GM18511 (cell line): ENCODE results near the gene ATP4B.

Source experiments
- ATAC-seq: cut with Tn5 transposase; IDR thresholded peaks from one replicate; pipeline ENCODE4 v1.9.1; 2021; ENCODE audit warnings: mild to moderate bottlenecking, moderate library complexity; ENCODE audit not compliant: unreplicated experiment

The ATP4B gene

DNA sequence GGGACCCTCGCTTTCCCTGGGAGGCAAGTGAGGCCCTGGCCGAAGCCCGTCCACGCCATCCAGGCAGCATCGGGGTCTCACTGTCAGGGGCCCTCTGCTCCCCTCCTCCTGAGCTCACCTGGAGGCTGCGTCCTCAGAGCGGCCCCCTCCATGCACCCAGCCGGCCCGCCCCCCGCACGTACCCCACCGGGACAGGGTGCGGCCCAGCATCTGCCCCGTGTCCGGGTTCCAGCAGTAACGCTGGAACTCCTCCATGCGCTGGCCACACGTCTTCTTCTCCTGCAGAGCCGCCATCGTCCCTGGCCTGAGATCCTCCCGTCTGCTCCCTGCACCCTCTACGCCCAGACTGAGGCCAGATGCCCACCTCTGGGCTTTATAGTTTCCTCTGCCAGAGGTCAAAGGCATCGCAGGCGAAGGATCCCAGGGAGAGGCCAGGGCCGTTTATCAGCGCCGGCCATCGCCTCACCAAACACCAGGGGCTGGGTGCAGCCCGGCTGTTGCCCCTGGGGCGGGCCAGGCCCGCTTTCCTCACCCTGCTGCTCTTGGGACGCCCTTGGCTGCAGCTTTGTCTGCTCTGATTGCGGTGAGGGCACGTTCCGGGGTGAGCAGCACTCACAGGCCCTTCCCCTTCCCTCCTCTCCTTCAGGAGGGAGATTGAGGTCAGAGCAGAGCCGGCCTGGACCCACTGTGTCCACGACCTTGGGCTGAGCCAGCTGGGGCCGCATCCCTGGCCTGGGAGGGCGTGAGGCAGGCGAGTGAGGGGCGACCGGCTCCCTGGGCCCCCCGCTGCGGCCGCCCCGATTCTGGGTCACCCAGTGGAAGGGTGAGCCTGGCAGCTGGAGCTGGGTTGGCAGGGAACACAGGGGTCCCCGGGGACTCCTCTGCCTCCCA lies at the start of gene ATP4B:
ATP4B (minus strand) TSS at position 348 of the 891 bp plus-strand sequence; CDS start at position 294, 54 bp downstream.
- ATAC-seq = no peak

- ATAC-seq = no peak
These were observed 14.1 kb upstream of the ATP4B start for GRCh38 chr13:113672002-113672651.

- ATAC-seq = no peak
These were observed 13.3 kb upstream of the ATP4B start for GRCh38 chr13:113671066-113672001.

GRCh38 chr13:113670541-113670940 lies 12.5 kb upstream of the ATP4B start:
- ATAC-seq = no peak

DNA sequence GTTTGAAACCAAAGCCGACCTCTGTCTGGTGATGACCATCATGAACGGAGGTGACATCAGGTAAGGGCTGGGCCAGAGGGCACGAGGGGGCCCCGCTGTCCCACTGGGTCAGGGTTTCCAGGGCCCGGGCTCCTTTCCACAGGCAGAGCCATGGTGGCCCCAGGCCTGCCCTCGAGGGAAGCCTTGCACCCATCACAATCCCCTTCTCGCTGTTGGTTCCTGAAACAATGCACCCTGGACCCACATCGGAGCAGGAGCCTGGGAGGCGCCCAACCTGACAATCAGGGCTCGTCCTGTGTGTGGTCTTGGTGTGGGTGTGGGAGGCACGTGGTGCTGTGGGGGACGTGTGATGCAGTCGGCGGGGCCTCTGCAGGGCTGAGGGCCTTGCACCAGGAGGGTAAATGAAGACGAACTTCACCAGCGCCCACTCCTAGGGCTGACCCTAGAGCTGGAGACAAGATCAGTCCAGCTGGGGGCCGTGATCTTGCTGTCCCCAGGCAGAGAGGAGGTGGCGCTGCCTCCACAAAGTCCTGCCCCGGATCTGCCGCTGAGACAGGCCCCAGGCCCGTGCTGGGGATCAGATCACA lies 11.8 kb upstream of the ATP4B start:
- no peak for ATAC-seq

- no peak for ATAC-seq
These were observed 11.3 kb upstream of the ATP4B start for GRCh38 chr13:113669231-113669754.

GRCh38 chr13:113668491-113668971 lies 10.5 kb upstream of the ATP4B start:
- no peak for ATAC-seq

GRCh38 chr13:113667771-113668490 lies 9.9 kb upstream of the ATP4B start:
- ATAC-seq = no peak

GRCh38 chr13:113666951-113667701 lies 9.1 kb upstream of the ATP4B start, which contains the start of gene GRK1:
TSS of gene GRK1 (plus strand) at chr13:113667219. CDS start at chr13:113667387, 168 bp downstream.
- no peak for ATAC-seq

DNA sequence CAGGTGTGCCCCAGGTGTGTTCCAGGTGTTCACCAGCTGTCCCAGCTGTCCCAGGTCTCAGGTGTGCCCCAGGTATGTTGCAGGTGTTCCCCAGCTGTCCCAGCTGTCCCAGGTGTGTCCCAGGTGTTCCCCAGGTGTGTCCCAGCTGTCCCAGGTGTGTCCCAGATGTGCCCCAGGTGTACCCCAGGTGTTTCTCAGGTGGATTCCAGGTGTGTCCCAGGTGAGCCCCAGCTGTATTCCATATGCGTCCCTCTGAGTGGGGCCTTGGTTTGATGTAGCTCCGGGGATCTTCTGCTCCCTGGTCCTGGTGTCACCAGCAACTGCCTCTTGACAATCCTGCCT lies 8.3 kb upstream of the ATP4B start:
- no peak for ATAC-seq

DNA sequence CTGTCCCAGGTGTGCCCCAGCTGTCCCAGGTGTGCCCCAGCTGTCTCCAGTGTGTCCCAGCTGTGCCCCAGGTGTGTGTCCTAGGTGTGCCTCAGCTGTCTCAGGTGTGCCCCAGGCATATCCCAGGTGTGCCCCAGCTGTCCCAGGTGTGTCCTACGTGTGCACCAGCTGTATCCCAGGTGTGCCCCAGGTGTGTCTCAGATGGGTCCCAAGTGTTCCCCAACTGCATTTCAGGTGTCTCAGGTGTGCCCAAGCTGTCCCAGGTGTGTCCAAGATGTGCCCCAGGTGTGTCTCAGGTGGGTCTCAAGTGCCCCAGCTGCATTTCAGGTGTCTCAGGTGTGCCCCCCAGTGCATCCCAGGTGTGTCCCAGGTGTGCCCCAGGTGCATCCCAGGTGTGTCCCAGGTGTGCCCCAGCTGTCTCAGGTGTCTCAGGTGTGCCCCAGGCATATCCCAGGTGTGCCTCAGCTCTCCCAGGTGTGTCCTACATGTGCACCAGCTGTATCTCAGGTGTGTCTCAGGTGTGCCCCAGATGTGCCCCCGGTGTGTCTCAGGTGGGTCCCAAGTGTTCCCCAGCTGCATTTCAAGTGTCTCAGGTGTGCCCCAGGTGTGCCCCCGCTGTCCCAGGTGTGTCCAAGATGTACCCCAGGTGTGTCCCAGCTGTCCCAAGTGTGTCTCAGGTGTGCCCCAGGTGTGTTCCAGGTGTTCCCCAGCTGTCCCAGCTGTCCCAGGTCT lies 7.8 kb upstream of the ATP4B start:
- no peak for ATAC-seq

GRCh38 chr13:113664751-113665596 lies 7.0 kb upstream of the ATP4B start:
- no peak for ATAC-seq

- no peak for ATAC-seq
These were observed 5.9 kb upstream of the ATP4B start for GRCh38 chr13:113663934-113664333.

- ATAC-seq = no peak
These were observed 3.5 kb upstream of the ATP4B start for GRCh38 chr13:113661509-113661908.

DNA sequence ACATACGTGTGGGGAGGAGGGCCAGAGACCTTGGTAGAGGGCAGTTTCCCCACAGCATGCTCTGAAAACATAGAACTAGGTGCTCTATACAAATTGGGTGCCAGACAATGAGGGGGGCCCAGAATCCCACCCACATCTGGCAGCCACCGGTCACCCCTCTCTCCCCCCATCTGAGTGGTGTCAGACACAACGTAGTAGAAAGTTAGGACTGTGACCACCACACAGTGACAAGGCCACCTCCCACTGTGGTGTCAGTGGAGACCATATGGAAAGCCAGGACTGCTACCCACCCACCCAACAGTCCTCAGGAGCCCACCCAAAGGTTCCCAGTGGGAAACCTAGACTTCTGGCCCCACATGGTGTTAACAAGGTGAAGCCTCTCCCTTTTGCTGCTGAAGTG lies 2.1 kb upstream of the ATP4B start:
- ATAC-seq = no peak

DNA sequence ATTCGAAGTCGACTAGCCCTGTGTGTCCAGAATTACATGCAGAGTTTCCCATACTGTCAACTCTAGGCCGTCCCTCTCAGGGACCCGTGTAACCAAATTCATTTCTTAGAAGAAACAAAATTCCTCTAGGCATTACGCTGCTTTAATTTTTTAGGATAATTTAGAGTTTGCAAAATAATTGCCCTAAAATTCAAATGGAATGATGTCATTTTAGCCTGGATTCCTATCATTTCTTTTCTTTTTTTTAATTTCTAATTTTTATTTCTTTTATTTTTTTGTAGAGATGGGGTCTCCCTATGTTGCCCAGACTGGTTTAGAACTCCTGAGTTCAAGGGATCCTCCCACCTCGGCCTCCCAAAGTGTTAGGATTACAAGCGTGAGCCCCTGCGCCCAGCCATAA lies 1.3 kb upstream of the ATP4B start:
- no peak for ATAC-seq

DNA sequence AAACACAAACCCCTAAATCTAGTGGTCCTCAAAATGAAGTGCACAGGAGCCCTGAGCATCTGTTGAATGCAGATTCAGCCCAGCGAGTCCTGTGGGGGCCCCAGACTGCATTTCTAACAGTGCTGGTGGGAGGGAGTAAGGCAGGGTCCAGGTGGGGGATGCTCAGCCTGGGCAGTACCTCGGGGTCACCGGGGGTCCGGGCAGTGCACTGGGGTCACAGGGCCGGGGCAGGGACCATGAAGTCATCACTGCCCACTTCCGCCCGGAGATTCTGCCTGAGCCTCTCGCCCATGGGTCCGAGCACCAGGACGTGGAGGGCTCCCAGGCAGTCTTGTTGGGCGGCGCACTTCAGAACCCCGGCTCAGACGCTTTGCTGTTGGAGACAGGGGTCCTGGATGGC lies 838 bp upstream of the ATP4B start:
- no peak for ATAC-seq
